ENCODE data around the gene MED15. TPM values are rescaled to one million over a fixed set of nuclear protein-coding genes. Genes with fewer than 3 reads are reported as not detected.

The MED15 gene
- total and polyA plus RNA-seq, 12 donors = 33.8 to 66.8 (median 40.9) TPM

- H3K36me3 ChIP-seq = peaks cover 0 to 29% (median 0%) of the 10 kb centered on the region in 9 donors
- H3K4me1 ChIP-seq = peaks cover 28 to 76% (median 63%) of the 10 kb centered on the region in 9 donors
- no peak for DNase-seq
- intact Hi-C loops (cut with DNase I) = no loop called here
- H3K9me3 ChIP-seq = no peaks in the 10 kb centered on the region
- no peak overlapping the region for H3K4me3 ChIP-seq
- no peak for ATAC-seq
- peak overlapping the region in 7 of 10 donors; percentile 15 to 98 (median 96) for H3K27ac ChIP-seq
- H3K27me3 ChIP-seq = no peaks in the 10 kb centered on the region
- 80 to 81% methylated on average over 10 of the region's 10 CpGs for WGBS, 2 donors
- no peak for TF ChIP-seq CTCF (IDR thresholded peaks at IDR 0.05)
These were observed 3.6 kb downstream of the MED15 start for GRCh38 chr22:20510811-20511577.

DNA sequence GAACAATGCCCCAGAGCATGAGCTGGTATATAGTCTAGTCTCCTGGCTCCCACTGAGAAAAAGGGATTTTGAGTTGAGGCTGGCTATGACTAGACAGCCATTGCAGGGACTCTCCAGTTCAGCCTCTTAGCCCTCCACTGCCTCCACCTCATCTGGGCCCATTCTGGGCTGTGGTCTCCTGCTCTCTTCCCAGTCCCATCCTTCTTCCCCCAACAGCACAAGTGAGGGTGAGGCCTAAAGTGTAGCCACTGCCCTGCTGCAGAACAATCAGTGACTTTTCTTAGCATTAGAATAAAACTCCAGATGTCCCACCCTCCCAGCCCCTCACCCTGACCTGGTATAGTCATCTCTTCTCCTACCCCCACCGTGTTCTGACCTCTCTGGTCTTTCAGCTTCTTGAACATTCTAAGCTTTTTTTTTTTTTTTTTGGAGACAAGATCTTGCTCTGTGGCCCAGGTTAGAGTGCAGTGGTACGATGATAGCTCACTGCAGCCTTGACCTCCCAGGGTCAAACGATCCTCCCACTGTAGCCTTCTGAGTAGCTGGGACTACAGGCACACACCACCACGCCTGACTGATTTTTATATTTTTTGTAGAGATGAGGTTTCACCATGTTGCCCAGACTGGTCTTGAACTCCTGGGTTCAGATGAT, 4.3 kb downstream of the MED15 start:
- WGBS, 2 donors = 68 to 76% methylated on average over 4 of the region's 4 CpGs
- Histone ChIP-seq H3K9me3 (no peaks in the 10 kb centered on the region), H3K27me3 (no peaks in the 10 kb centered on the region), H3K4me3 (no peak overlapping the region), H3K4me1 (peaks cover 28 to 78% (median 64%) of the 10 kb centered on the region in 9 donors), H3K27ac (peak overlapping the region in 3 of 10 donors; percentile 15 to 96 (median 50)), H3K36me3 (peaks cover 0 to 35% (median 0%) of the 10 kb centered on the region in 9 donors)
- ATAC-seq (no peak), DNase-seq (no peak)
- TF ChIP-seq CTCF (IDR thresholded peaks at IDR 0.05) = no peak
- intact Hi-C loops (cut with DNase I) = no loop called here

DNA sequence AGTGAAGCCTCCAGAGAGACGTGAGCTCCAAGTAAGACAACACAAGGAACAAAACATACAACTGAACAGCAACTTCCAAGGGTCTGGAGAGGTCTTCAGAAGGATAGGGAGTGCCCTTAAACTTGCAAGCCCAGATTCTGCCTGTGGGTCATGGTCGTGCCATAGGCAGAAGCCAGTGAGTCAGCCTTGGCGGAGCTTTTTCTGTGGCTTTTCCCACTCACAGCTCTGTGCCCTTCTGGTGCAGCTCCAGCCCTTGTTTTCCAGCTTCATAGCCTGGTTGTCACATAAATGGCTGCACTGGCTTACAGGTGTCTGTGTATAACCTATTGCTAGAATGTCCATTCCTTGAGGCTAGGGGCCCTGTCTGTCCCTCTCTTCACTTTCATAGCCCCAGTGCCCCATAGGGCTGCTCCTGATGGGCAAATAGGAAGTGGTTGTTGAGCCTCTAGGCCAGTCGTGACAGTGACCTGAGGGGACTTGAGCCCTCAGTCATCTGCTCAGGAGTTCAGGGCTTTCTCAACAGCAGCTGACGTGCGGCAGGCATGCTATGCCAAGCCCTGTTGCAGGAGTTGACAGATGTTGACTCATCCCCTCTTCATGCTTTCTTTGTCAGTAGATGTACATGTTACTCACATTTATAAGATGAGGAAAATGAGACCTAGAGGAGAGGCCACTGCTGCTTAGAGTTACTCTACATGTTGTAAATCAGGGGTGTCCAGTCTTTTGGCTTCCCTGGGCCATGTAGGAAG, 7.4 kb downstream of the MED15 start:
- H3K27me3 ChIP-seq = no peaks in the 10 kb centered on the region
- TF ChIP-seq CTCF (IDR thresholded peaks at IDR 0.05) = no peak
- peaks cover 19 to 87% (median 61%) of the 10 kb centered on the region in 9 donors for H3K4me1 ChIP-seq
- H3K9me3 ChIP-seq = no peaks in the 10 kb centered on the region
- ATAC-seq (peak in 2 of 8 donors; percentile 15 to 68), DNase-seq (no peak)
- 73 to 74% methylated on average over 6 of the region's 6 CpGs for WGBS, 2 donors
- H3K36me3 ChIP-seq = peaks cover 0 to 66% (median 9%) of the 10 kb centered on the region in 9 donors
- no peak overlapping the region for H3K4me3 ChIP-seq
- intact Hi-C loops (cut with DNase I) = no loop called here
- peak overlapping the region in 1 of 10 donors; percentile 27 for H3K27ac ChIP-seq

- Histone ChIP-seq H3K27ac (no peak overlapping the region), H3K4me1 (peaks cover 7 to 81% (median 51%) of the 10 kb centered on the region in 9 donors), H3K36me3 (peaks cover 0 to 69% (median 19%) of the 10 kb centered on the region in 9 donors), H3K4me3 (no peak overlapping the region), H3K9me3 (no peaks in the 10 kb centered on the region), H3K27me3 (no peaks in the 10 kb centered on the region)
- ATAC-seq (no peak), DNase-seq (no peak)
- 88 to 91% methylated on average over 2 of the region's 2 CpGs for WGBS, 2 donors
- TF ChIP-seq CTCF (IDR thresholded peaks at IDR 0.05) = no peak
- intact Hi-C loops (cut with DNase I) = no loop called here
These were observed 9.0 kb downstream of the MED15 start for GRCh38 chr22:20516399-20516798.
